Stimulated activated CD4-positive, alpha-beta T cell treated with anti-CD3 and anti-CD28 coated beads, Interleukin-4, amount 100 ng/mL, for 4 hours (primary cell): ENCODE data around the gene PCED1B.
A peak's percentile ranks its signal among the peaks of the same experiment; 100 is the strongest.
"Not testable (repeated sequence)": the region's sequence is repeated elsewhere in the genome, so short reads cannot be mapped to it uniquely, and the experiment has no call there.

Experiments used
- DNase-seq, 2 experiments: peaks; one replicate each; pipeline ENCODE4 v3.0.0-alpha.2; 2020

The PCED1B gene, protein sequence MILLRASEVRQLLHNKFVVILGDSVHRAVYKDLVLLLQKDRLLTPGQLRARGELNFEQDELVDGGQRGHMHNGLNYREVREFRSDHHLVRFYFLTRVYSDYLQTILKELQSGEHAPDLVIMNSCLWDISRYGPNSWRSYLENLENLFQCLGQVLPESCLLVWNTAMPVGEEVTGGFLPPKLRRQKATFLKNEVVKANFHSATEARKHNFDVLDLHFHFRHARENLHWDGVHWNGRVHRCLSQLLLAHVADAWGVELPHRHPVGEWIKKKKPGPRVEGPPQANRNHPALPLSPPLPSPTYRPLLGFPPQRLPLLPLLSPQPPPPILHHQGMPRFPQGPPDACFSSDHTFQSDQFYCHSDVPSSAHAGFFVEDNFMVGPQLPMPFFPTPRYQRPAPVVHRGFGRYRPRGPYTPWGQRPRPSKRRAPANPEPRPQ

DNA sequence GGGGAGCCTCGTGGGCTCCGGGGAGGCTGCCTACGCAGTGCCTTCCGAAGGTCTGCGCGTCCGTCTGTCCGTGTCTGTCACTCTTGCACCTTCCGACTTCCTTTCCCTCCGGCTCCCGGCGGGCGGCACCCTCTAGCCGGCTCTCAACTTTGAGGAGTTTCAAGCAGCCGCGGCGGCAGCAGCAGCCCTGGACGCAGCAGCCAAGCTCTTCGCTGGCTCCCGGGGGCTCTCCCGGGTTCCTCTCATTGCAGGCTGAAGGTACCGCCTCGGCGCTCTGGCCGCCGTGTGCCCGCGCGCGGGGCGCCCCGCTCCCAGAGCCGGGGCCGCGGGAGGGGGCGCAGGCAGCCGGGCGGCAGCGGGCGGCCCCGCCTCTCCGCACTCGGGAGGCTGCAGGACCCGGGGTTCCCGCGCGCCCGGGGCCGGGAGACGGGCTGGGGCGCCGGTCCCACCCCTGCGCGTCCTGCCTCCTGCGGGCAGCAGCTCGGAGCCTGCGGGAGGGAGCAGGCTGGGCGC is at the start of gene PCED1B, which contains the start of gene AMIGO2:
Gene PCED1B (plus strand): TSS at position 154 of the 513 bp plus-strand sequence. CDS start 155,443 bp downstream, outside the sequence.
Gene AMIGO2 (minus strand): TSS at position 492 of the 513 bp plus-strand sequence. CDS start 957 bp downstream, outside the sequence.
- peak; percentile 65 to 68 for DNase-seq

DNA sequence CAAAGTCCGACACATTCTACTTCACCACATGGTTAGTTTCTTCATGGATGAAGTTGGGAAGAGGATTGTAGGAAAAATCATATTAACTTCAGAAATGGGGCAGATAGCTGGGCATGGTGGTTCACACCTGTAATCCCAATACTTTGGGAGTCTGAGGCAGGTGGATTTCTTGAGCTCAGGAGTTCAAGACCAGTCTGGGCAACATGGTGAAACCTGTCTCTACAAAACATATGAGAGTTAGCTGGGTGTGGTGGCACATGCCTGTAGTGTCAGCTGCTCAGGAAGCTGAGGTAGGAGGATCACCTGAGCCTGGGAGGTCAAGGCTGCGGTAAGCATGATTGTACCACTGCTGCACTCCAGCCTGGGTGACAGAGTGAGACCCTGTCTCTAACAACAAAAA is 49.5 kb upstream of the PCED1B start:
- no peak for DNase-seq

DNA sequence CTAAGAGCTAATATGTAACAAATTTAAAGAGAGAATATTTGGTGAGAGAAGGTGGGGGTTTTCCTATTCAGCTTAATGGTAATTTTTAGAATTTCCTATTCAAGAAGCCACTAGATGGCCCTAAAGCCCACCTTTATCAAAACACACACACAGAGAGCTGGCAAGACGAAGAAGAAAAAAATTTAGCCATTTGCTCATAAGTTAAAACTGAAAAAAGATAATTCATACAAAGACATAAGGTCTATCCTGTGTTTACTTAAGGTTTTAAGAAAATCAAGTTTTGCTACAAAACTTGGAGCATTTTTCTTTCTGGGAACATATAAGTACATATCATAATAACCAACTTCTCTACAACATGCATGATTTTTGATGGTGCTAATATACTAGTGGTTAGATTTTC is 46.8 kb upstream of the PCED1B start:
- DNase-seq: no peak

DNA sequence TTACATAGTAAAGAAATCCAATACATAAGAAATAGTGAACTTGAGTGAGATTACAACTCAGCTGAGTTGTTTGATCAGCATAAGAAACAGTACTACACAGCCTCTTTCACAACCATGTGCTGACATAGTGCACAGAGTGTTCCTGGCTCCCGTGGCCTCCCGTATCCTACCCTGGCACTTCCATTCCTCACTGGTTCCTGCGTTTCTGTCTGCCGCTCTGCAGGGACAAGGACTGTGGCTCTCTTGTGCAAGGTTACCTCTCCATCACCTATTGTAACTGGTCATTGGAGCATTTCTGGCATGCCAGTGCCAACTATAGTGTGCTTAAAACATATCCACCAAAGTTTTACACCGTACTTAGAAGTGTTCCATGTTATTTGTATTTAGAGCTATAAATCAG is 46.3 kb upstream of the PCED1B start:
- no peak for DNase-seq

DNA sequence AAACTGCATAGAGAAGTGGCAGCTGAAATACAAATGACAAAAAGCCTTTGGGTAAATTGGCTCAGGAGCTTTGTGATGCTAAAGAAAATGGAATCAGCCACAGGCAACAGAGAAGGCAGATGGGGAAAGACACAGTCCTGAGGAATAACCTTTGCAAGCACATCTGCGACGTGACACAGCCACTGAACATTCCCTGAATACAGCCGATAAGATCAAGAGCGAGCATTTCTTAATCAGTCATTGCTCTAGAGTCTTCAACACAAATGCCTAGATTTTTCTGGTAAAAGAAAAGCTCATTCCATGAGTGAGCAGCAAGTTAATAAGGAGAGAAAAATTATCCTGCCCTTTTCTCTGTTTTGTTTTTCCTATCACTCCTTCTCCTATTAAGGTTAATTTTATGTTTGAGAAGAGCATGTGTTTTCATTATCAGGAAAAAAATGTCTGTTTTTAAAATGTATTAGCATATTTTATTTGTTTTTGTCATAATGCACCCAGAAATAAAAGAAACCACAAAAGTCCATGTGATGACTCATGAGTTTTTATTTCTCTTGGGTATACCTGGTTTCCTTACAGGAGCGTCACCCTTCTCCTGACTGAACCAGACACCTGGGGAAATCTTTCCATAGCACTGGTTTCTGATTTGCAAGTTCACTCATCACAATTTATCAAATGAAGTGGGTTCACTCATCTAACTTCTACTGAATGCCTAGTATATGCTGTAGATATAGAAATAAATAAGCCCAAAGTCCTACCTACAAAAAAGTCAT is 45.4 kb upstream of the PCED1B start:
- peak in 1 of 2 experiments; percentile 10 for DNase-seq

DNA sequence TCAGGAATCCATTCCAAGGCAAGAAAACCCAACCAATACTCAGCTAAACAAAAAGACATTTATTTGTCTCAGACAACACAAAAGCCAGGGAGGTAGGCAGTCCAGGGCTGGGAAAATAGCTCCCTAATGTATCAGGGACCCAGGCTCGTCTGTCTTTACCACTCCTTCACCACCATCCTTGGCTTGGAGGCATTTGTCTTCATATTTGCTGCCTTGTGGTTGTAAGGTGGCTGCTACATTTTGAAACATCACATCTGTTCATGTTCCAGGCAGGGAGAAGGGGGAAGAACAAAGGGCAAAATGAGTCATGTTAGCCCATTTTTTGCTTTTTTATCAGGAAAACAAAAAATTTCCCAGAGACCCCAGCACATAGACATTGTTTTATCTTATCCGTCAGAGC is 44.8 kb upstream of the PCED1B start:
- no peak for DNase-seq

DNA sequence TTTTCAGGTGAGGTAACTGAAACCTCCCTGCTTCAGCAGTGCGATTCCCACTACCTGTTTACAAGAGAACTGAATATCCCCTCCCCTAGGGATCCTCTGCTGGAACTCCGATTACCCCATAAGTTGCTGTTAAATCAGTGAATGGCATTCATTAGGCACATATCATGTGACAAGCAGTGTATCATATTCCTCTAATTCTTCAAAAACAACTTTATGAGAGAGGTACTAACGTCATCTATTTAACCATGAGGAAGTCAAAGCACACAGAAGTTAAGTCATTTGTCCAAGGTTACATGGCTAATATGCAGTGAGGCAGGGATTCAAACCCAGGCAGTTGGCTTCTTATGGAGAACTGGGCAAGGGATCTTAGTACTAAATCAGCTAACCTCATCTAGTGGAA is 43.9 kb upstream of the PCED1B start:
- no peak for DNase-seq

DNA sequence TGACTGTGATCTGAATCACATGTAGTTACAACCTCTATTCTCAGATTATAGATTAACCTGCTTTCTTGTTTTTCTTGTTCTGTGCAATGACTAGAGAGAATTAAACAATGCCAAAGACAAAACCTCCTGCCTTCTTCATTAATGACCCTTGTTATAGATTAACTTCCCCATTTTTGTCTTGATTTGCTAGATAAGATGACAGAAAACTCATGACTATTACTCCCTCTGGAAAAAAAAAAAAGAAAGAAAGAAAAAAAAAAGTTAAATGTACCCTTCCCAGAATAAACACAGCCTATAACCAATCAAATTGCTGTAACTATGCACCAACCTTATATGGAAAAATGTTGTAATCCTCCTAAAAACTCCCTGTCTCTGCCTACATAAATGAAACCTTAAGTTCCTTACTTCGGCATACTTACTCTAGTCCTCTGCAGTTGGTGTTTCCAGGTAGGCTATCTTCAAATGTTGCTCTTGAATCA is 41.1 kb upstream of the PCED1B start:
- no peak for DNase-seq

DNA sequence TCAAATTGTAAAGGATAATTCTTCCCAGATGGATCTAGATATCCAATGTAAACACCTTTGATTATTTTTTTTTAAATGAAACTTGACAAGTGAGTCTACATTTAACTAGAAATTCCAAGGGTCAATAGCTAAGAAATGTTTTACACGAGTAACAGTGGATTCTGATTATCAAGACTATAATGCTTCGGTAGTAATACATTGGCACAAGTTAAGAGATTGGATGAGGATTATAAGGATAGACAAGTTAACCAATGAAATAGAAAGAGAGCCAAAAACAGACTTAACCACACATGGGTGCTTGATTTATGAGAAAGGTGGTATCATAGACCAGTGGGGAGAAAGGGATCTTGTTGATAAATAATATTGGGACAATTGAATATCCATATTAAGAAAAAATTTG is 40.3 kb upstream of the PCED1B start:
- DNase-seq: no peak

DNA sequence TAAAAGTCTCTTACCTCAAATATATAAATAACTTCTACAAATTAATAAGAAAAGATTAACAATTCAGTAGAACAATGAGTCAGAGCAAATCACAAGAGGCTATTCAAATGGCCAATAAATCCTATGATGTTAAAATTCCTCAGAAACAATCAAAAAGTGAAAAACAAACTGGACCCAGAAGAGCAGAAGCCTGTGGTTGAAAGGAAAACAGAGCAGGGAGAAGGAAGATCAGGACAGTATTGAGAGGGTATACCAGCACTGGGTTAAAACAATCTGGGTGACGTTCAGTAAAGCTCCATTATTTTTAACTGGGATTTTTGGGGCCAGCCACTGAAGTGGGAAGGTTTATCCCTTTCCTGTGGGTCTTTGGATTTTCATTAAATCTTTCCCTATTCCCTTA is 39.7 kb upstream of the PCED1B start:
- DNase-seq: no peak

DNA sequence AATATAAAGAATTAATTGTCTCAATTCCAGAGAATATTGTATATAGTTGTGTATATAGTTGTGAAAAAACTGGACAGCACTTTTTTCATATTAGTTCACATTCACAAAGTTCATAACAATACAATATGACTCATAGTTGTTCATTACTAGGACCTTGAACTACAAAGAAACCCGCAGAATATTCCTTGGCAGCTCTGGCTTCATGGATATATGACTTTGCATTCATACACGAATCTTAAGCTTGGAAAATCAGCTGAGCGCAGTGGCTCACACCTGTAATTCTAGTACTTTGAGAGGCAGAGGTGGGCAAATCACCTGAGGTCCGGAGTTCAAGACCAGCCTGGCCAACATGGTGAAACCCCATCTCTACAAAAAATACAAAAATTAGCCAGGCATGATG is 38.1 kb upstream of the PCED1B start:
- no peak for DNase-seq

DNA sequence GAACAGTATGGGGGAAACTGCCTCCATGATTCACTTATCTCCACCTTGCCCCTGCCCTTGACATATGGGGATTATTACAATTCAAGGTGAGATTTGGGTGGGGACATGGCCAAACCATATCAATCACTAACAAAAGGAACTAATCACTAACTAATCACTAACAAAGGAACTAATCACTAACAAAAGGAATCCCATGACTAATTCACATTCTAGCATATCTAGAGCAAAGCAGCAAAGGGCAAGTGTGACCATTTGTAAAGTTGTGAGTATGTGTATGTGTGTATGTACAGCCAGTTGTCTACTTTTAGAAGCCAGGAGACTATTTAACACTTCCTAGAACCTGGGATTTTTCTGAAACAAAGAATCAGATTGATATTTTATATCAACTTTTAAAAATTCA is 30.9 kb upstream of the PCED1B start:
- DNase-seq: no peak

DNA sequence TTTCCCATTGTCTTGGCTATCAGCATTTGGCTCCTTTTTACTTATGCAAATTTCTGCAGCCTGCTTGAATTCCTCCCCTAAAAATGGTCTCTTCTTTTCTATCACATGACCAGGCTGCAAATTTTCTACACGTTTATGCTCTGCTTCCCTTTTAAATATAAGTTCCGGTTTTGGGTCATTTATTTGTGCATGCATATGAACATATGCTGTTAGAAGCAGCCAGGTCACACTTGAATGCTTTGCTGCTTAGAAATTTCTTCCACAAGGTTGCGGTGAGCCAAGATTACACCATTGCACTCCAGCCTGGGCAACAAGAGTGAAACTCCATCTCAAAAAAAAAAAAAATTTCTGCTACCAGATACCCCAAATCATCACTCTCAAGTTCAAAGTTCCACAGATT is 28.1 kb upstream of the PCED1B start:
- not testable (repeated sequence) for DNase-seq

DNA sequence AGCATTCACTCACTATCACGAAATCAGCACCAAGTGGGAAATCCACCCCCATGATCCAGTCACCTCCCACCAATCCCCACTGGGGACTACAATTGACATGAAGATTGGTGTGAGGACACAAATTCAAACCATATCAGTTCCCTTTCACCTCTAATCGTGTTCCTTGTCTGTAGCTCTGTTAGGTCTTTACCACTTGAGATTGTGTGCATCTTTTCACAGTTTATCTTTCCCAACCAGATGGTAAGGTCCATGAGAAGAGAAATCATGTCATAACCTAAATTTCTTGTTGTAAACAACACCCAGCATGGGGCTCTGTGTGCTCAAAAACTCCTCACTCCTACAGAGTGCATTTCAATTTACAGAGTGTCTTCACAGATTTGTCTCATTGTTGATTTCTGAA is 27.1 kb upstream of the PCED1B start:
- DNase-seq: no peak

DNA sequence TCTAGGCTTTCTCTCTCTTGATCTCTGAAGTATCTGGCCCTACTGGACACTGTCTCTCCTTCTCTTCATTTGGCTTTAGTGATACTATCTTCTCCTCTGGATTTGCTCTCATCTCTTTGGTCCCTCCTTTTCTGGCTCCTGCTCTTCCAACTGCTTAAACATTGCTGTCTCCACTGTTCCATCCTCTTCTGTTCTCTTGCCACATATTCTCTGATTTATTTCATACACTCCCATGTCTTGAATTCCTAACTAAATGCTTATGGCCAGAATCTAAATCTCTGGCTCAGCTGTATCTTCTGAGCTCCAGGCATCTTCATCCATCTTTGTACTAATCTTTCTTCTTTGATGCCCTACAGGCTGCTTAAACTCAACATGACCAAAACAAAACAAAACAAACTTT is 25.5 kb upstream of the PCED1B start:
- DNase-seq: no peak

DNA sequence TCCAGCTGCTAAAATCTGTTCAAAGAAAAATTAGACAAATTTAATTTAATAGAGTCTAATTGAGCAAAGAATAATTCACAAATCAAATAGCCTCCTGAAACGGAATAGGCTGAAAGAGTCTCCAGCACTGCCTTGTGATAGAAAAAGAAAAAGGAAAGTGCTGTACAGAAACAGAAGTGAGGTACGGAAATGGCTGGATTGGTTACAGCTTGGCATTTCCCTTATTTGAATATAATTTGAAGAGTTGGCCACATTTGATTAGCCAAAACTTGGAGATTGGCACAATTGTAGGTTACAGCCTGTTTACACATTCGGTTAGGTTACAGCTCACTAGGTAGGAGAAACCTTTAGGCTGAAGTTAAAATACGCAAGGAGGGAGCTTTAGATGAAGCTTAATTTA is 24.8 kb upstream of the PCED1B start:
- no peak for DNase-seq

DNA sequence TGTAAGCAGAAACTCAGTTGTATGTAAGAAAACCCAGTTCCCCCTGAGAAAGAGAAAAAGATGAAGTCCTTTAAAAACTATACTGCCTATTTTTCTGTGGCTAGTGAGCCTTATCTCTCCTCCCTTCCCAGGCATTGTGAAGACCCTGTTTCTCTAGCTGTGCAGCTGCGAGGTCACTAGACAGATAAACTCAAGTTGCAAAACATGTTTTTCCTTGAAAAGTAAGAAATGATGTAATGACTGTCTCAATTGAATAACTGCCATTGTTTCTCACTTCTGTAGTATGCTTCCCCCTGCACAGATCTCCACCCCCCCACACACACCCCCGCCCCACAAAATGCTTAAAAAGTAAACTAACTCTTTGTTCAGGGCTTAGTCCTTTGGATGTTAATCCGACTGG is 23.6 kb upstream of the PCED1B start:
- not testable (repeated sequence) for DNase-seq

DNA sequence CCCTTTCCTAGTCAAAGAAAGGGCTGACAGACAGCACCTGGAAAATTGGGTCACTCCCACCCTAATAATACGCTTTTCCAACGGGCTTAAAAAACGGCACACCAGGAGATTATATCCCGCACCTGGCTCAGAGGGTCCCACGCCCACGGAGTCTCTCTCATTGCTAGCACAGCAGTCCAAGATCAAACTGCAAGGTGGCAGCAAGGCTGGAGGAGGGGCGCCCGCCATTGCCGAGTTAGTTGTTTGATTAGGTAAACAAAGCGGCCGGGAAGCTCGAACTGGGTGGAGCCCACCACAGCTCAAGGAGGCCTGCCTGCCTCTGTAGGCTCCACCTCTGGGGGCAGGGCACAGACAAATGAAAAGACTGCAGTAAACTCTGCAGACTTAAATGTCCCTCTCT is 22.5 kb upstream of the PCED1B start:
- not testable (repeated sequence) for DNase-seq

DNA sequence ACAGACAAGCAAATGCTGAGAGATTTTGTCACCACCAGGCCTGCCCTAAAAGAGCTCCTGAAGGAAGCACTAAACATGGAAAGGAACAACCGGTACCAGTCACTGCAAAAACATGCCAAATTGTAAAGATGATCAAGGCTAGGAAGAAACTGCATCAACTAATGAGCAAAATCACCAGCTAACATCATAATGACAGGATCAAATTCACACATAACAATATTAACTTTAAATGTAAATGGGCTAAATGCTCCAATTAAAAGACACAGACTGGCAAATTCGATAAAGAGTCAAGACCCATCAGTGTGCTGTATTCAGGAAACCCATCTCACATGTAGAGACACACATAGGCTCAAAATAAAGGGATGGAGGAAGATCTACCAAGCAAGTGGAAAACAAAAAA is 20.8 kb upstream of the PCED1B start:
- DNase-seq: not testable (repeated sequence)

DNA sequence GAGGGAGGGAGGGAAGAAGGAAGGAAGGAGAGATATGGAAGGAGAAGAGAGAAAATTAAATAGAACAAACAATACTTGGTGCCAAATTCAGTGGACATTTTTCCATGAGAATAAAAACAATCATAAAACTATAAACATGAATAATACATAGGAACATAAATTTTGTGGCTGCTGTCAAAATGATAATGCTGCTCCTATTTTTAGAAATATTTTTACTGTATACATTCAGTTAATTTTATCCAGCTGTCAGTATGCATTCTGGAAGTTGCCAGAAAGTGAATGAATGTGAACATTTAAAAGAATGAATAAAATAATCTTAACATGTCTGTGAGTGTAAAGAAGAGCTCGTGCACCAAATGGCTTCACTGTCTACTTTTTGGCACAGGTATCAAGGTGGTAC is 13.9 kb upstream of the PCED1B start:
- DNase-seq: no peak

DNA sequence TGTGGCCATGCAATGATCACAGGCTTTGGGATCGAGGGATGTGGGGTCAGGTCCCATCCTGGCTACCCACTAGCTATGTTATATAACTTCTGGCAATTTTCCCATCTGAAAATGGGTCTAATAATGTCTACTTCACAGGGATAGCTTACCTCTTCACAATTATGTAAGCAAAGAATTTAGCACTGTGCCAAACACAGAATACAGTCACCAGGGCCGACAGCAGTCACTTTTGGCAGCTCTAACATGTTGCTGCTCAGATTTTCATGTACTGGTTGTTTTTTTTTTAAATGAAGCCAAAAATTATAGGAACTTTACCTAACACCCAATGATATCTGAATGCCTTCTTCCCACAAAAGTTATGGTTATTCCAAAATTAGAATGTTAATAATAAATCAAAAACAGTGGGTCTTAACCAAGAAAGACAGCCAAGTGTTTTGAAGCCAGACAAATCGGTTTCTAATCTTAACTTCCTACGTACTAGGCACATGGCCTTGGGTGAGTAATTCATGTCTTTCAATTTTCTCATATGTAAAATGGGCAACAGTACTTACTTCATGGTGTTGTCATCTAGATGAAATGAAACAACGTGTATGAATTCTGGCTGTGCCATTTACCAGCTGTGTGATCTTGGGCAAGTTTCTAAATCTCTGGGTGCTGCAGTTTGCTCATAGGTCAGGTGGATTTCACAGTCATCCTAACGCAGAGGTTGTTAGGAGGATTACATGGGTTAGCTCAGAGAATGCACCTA is 13.0 kb upstream of the PCED1B start:
- no peak for DNase-seq

DNA sequence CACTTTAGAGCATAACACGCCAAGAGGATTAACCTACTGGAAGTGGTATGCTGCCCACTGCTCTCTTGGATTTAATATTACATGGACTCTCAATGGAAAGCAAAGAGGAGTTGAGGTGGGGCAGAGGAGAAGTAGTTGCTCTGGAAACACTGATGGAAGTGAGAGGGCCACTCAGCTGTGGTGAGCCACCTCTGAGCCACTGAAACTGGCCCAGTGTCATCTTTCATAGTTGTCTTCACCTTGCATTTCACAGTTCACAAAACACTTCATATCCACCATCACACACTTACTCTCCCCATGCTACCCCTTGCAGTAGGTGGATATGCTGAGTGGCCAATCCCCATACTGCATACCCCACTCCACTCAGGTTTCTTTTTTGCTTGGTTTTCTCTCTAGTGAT is 12.2 kb upstream of the PCED1B start:
- DNase-seq: no peak
